GM19099 (cell line): Measurements from ENCODE around the gene EN1.

Experiments used
- POLR2A ChIP-seq: IDR thresholded peaks from 3 replicates; pipeline ENCODE4 v1.6.1; 2011; ENCODE audit warnings: low read depth; ENCODE audit not compliant: insufficient read length; ENCODE audit errors: extremely low read depth

Gene EN1

DNA sequence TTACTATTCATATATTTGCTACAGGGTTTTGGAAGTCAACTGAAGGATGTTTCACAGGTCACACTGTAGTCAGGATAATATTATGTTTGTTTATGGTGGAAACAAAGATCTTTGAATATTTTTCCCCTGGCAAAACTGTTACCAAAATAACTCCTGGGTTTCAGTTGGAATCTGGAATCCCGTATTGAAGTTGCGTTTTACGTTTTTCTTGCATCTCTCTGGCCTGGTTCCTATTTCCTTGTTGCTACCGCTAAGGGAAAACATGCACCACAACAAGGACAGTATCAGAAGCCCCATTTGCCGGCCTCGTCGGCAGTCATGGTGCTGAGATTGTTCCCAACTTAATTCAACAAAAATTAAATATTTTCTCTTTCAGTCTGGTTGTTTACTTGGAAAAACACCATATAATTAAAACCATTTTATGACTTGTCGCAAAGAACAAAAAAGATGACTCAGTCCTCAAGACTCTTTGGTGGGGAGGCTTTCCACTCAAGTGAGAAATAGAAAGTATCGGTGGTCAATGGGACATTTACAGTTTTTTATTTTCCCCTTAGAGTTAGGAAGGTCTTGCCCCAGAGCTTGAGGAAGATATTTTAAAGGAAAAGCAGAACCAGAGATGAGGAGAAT lies 42.3 kb downstream of the EN1 start:
- TF ChIP-seq POLR2A = no peak

DNA sequence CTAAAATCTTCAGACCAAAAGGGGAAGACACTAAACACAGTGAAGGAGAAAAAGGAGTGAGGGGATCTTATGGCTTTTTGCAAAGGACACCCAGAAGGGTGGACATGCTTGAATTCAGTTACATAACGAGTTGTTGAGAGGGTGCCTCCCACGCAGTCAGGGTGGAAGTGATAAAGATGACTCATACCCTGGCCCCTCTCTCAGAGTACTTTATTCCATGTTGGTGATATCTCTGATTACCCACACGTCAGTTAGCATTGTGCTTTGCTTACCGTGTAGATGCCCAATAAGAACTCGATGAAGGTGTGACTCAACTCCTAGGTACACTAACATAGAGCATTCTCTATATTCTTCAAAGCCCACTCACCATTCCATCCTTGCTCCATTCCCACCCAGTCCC lies 44.4 kb downstream of the EN1 start:
- TF ChIP-seq POLR2A = no peak

GRCh38 chr2:118801151-118801550 lies 46.3 kb downstream of the EN1 start:
- TF ChIP-seq POLR2A = no peak

DNA sequence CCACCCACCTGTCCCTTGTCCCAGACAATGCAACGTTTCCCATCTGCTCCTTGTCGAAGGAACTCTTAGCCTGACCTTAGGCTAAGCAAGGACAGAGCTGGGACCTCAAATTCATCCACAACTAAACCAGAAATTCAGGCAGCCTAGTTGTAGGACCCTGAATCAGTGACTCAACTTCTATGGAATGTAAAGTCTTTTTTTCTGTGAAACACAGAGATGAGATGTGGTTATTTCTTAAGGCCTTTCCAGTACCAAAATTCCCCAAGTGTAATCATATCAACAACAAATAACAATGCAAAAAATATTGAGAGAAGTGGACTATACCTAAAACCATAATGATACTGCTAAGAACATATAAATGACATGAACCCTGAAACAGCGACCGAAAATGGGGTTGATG lies 46.7 kb downstream of the EN1 start:
- no peak for TF ChIP-seq POLR2A

DNA sequence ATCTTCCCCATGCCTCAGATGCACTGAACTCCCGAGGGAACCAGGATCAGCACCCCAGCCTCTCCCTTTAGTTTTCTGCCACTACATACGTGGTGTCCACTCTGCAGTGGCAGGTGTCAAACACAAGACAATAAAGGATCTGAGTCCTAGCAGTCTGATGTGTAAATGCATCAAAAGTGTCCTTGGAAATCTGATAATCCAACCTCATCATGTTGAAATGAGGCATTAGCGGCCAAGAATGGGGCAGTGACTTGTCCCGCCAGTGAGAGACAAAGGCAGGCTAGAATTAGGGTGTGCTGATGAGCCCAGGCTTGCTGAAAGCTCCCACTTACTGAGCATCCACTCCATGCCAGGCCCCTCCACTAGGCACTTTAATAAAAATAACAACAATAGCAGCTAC lies 52.9 kb downstream of the EN1 start:
- TF ChIP-seq POLR2A = no peak
